SK-N-SH (cell line): Measurements from ENCODE around the gene TAF13. TPM values are rescaled to one million over a fixed set of nuclear protein-coding genes. Genes with fewer than 3 reads are reported as not detected.

Experiments
- CTCF ChIA-PET: fragments of 300-600, 350-600 bp; formaldehyde crosslinking; extraction: SDS; loops from one replicate; lab custom pipeline; 2021; lab: Yijun Ruan, JAX
- POLR2A ChIA-PET: fragments of 350-600 bp; sonication (Branson Sonifier 250); formaldehyde crosslinking; extraction: SDS; loops from one replicate; lab custom pipeline; 2020; ENCODE audit warnings: antibody characterized with exemption, inconsistent platforms; lab: Yijun Ruan, JAX
- DNase-seq: peaks from one replicate; pipeline ENCODE4 v3.0.0; 2012
- H2AFZ ChIP-seq: fragments of 200-600 bp; sonication (generic); 2 replicates; pipeline ENCODE4 v1.8.1; 2016; ENCODE audit warnings: antibody characterized with exemption, mild to moderate bottlenecking, low read depth
- H3F3A ChIP-seq: fragments of 200-600 bp; sonication (generic); replicated peaks from 2 replicates; pipeline ENCODE3; 2016; ENCODE audit warnings: antibody characterized with exemption, mild to moderate bottlenecking; ENCODE audit not compliant: insufficient read depth
- H3K27ac ChIP-seq, 2 experiments: fragments of 200-500 bp in 1 of 2; fragments of 200-600 bp in 1 of 2; sonication (Bioruptor generic) in 1 of 2; sonication (generic), shearing (Covaris generic) in 1 of 2; 2 replicates each; pipeline versions ENCODE4 v1.5.1 to v1.6.1; 2014 to 2016; ENCODE audit warnings: low read depth in 2 of 2, inconsistent platforms in 1 of 2, low read length in 1 of 2, mild to moderate bottlenecking in 1 of 2, mixed read lengths in 1 of 2
- H3K27me3 ChIP-seq: fragments of 200-600 bp; sonication (generic), shearing (Covaris generic); 2 replicates; pipeline ENCODE4 v1.6.1; 2016; ENCODE audit warnings: mixed run types; ENCODE audit not compliant: insufficient read depth
- H3K36me3 ChIP-seq, 2 experiments: fragments of 200-500 bp in 1 of 2; fragments of 200-600 bp in 1 of 2; sonication (Bioruptor generic) in 1 of 2; sonication (generic) in 1 of 2; replicated peaks in 1 of 2; 2 replicates each; pipeline versions ENCODE3 to v1.5.1; 2014 to 2016; ENCODE audit warnings: low read length in 1 of 2, mild to moderate bottlenecking in 1 of 2; ENCODE audit not compliant: insufficient read depth in 2 of 2, control insufficient read depth in 1 of 2
- H3K4me1 ChIP-seq, 2 experiments: fragments of 200-500 bp in 1 of 2; fragments of 200-600 bp in 1 of 2; sonication (Bioruptor generic) in 1 of 2; sonication (generic), shearing (Covaris generic) in 1 of 2; 2 replicates each; pipeline versions ENCODE4 v1.5.1 to v1.6.1; 2014 to 2016; ENCODE audit warnings: low read depth in 1 of 2, low read length in 1 of 2, mixed run types in 1 of 2; ENCODE audit not compliant: insufficient read depth in 2 of 2, control insufficient read depth in 1 of 2
- H3K4me2 ChIP-seq: fragments of 200-600 bp; sonication (generic), shearing (Covaris generic); 2 replicates; pipeline ENCODE4 v1.6.1; 2017; ENCODE audit warnings: mixed run types
- H3K4me3 ChIP-seq, 2 experiments: fragments of 200-500 bp in 1 of 2; fragments of 200-600 bp in 1 of 2; sonication (Bioruptor generic) in 1 of 2; sonication (generic), shearing (Covaris generic) in 1 of 2; 2 replicates each; pipeline versions ENCODE4 v1.5.1 to v1.8.1; 2014 to 2016; ENCODE audit warnings: low read depth in 2 of 2, inconsistent platforms in 1 of 2, low read length in 1 of 2, mild to moderate bottlenecking in 1 of 2, mixed read lengths in 1 of 2, moderate library complexity in 1 of 2
- H3K79me2 ChIP-seq: fragments of 200-600 bp; sonication (generic); 2 replicates; pipeline ENCODE4 v1.8.1; 2017; ENCODE audit warnings: mild to moderate bottlenecking; ENCODE audit not compliant: insufficient read depth
- H3K9ac ChIP-seq: fragments of 200-600 bp; sonication (generic); 2 replicates; pipeline ENCODE4 v1.6.1; 2017; ENCODE audit warnings: mixed run types
- H3K9me2 ChIP-seq: fragments of 200-600 bp; sonication (generic); 2 replicates; pipeline ENCODE4 v1.6.1; 2017; ENCODE audit warnings: mixed run types
- H3K9me3 ChIP-seq: fragments of 200-600 bp; sonication (generic); 2 replicates; pipeline ENCODE4 v1.6.1; 2017; ENCODE audit warnings: mixed run types, mild to moderate bottlenecking, moderate library complexity
- H4K20me1 ChIP-seq: fragments of 200-600 bp; sonication (generic); 2 replicates; pipeline ENCODE4 v1.6.1; 2017; ENCODE audit warnings: mild to moderate bottlenecking, mixed run types; ENCODE audit not compliant: insufficient read depth
- ELF1 ChIP-seq: IDR thresholded peaks from 2 replicates; pipeline ENCODE4 v1.4.0; 2012
- FOSL2 ChIP-seq: IDR thresholded peaks from 2 replicates; pipeline ENCODE4 v1.4.0; 2012; ENCODE audit warnings: low read depth, mild to moderate bottlenecking, moderate library complexity, borderline replicate concordance
- FOXM1 ChIP-seq: IDR thresholded peaks from 2 replicates; pipeline ENCODE4 v1.4.0; 2012; ENCODE audit warnings: low read depth, mild to moderate bottlenecking
- GATA2 ChIP-seq: sonication (generic); formaldehyde crosslinking; IDR thresholded peaks from 2 replicates; pipeline ENCODE4 v1.5.0; 2020; ENCODE audit warnings: mild to moderate bottlenecking, missing genetic modification reagents
- JUND ChIP-seq: IDR thresholded peaks from 2 replicates; pipeline ENCODE4 v1.4.0; 2012
- NRF1 ChIP-seq: IDR thresholded peaks from 2 replicates; pipeline ENCODE4 v1.6.1; 2012; ENCODE audit warnings: low read depth, mild to moderate bottlenecking, low read length
- POLR2AphosphoS5 ChIP-seq: IDR thresholded peaks from 2 replicates; pipeline ENCODE4 v1.6.1; 2012; ENCODE audit warnings: low read depth, low read length
- RAD21 ChIP-seq: IDR thresholded peaks from 2 replicates; pipeline ENCODE4 v1.6.1; 2012; ENCODE audit warnings: mild to moderate bottlenecking, low read length
- RCOR1 ChIP-seq: fragments of 150-350 bp; IDR thresholded peaks from 2 replicates; pipeline ENCODE4 v1.6.1; 2017; ENCODE audit warnings: antibody characterized with exemption, low read length
- RFX5 ChIP-seq: IDR thresholded peaks from 2 replicates; pipeline ENCODE4 v1.6.1; 2012; ENCODE audit warnings: mild to moderate bottlenecking, improper control_type of control experiment, low read length
- RXRA ChIP-seq: IDR thresholded peaks from 2 replicates; pipeline ENCODE4 v1.4.0; 2012; ENCODE audit warnings: low read depth, mild to moderate bottlenecking, borderline replicate concordance
- SIN3A ChIP-seq: IDR thresholded peaks from 2 replicates; pipeline ENCODE4 v1.6.1; 2012; ENCODE audit warnings: low read depth, mild to moderate bottlenecking, low read length, moderate library complexity, borderline replicate concordance
- SMC3 ChIP-seq: IDR thresholded peaks from 2 replicates; pipeline ENCODE4 v1.6.1; 2012; ENCODE audit warnings: low read depth, low read length, improper control_type of control experiment
- TAF1 ChIP-seq: IDR thresholded peaks from 2 replicates; pipeline ENCODE4 v1.6.1; 2012; ENCODE audit warnings: low read depth, mild to moderate bottlenecking, low read length, moderate library complexity, borderline replicate concordance
- TCF12 ChIP-seq: IDR thresholded peaks from 2 replicates; pipeline ENCODE4 v1.4.0; 2012
- YY1 ChIP-seq: IDR thresholded peaks from 2 replicates; pipeline ENCODE4 v1.4.0; 2012; ENCODE audit warnings: low read depth, mild to moderate bottlenecking
- WGBS: methylation state at CpG from one replicate; pipeline ENCODE4 v1.1.6; 2017; ENCODE audit warnings: low lambda C conversion rate; 5-methylcytosine and 5-hydroxymethylcytosine counted together
- polyA plus RNA-seq, 3 experiments: library from polyadenylated mRNA; depleted of rRNA; stranded (reverse); fragments of >200 nt; gene quantifications; 2 replicates each; pipeline ENCODE4 v1.2.3, GENCODE V29; 2012
- TF ChIP-seq, protein P1 (sequence below): fragments of 200-600 bp; sonication (generic); IDR thresholded peaks from 2 replicates; pipeline ENCODE4 v1.6.1; 2017; ENCODE audit warnings: antibody characterized with exemption, mild to moderate bottlenecking, moderate library complexity
- TF ChIP-seq, protein P2 (sequence below): IDR thresholded peaks from 2 replicates; pipeline ENCODE4 v1.6.1; 2012; ENCODE audit warnings: mild to moderate bottlenecking, low read depth, low read length, moderate library complexity
- TF ChIP-seq, protein P3 (sequence below): IDR thresholded peaks from 2 replicates; pipeline ENCODE4; 2012

Gene TAF13
- polyA plus RNA-seq, 1 of the 3 experiments (the other 2 are of a cell fraction) = 16.0 TPM

DNA sequence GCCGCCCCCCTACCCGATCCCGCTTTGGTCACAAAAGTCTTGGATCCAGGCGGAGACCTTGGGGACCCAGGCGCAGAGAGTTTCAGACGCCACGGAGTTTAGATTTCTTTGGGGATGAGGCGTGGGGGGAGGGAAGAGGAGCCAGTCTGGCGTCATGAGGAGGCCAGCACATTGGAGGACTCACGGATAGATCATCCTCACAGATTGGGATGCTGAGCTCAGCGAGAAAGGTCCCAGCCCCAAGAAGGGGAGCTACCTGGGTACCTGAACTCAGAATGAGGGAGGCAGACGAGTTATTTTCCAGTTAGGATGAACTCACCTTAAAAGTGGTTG, 38.5 kb upstream of the TAF13 start:
- DNase-seq = no peak
- H3F3A ChIP-seq = no peaks in the 10 kb centered on the region
- CTCF ChIA-PET = interaction anchor here (0.7 to 2.7 kb wide), 8 partner anchors 9 to 418 kb away, joined by 3 to 11 read pairs (median 4); no protein-coding TSS in a partner anchor
- peak overlapping the region; percentile 78 for H3K4me2 ChIP-seq
- no peaks in the 10 kb centered on the region for H3K9me3 ChIP-seq
- H3K9me2 ChIP-seq = no peaks in the 10 kb centered on the region
- H3K4me1 ChIP-seq = peaks cover 4 to 13% of the 10 kb centered on the region in 2 experiments; a peak in 1 of 4 replicates
- peak overlapping the region; percentile 76 for H2AFZ ChIP-seq
- peak overlapping the region; percentile 50 to 68 for H3K4me3 ChIP-seq
- H3K79me2 ChIP-seq = no peaks in the 10 kb centered on the region
- peaks cover 16% of the 10 kb centered on the region for H3K27me3 ChIP-seq
- no peak overlapping the region for H3K9ac ChIP-seq
- no peak overlapping the region for H3K27ac ChIP-seq
- H3K36me3 ChIP-seq = no peaks in the 10 kb centered on the region
- no peaks in the 10 kb centered on the region for H4K20me1 ChIP-seq
- TF ChIP-seq, protein P1, sequence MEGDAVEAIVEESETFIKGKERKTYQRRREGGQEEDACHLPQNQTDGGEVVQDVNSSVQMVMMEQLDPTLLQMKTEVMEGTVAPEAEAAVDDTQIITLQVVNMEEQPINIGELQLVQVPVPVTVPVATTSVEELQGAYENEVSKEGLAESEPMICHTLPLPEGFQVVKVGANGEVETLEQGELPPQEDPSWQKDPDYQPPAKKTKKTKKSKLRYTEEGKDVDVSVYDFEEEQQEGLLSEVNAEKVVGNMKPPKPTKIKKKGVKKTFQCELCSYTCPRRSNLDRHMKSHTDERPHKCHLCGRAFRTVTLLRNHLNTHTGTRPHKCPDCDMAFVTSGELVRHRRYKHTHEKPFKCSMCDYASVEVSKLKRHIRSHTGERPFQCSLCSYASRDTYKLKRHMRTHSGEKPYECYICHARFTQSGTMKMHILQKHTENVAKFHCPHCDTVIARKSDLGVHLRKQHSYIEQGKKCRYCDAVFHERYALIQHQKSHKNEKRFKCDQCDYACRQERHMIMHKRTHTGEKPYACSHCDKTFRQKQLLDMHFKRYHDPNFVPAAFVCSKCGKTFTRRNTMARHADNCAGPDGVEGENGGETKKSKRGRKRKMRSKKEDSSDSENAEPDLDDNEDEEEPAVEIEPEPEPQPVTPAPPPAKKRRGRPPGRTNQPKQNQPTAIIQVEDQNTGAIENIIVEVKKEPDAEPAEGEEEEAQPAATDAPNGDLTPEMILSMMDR = no peak
- TF ChIP-seq JUND (no peak), ELF1 (no peak), RCOR1 (no peak), GATA2 (CRISPR knock-in tag) (no peak), SMC3 (no peak), RAD21 (no peak), TAF1 (no peak), NRF1 (no peak), RXRA (no peak), TCF12 (no peak), SIN3A (no peak), YY1 (no peak), FOXM1 (no peak), FOSL2 (no peak), POLR2AphosphoS5 (no peak), RFX5 (no peak)
- TF ChIP-seq, protein P2, sequence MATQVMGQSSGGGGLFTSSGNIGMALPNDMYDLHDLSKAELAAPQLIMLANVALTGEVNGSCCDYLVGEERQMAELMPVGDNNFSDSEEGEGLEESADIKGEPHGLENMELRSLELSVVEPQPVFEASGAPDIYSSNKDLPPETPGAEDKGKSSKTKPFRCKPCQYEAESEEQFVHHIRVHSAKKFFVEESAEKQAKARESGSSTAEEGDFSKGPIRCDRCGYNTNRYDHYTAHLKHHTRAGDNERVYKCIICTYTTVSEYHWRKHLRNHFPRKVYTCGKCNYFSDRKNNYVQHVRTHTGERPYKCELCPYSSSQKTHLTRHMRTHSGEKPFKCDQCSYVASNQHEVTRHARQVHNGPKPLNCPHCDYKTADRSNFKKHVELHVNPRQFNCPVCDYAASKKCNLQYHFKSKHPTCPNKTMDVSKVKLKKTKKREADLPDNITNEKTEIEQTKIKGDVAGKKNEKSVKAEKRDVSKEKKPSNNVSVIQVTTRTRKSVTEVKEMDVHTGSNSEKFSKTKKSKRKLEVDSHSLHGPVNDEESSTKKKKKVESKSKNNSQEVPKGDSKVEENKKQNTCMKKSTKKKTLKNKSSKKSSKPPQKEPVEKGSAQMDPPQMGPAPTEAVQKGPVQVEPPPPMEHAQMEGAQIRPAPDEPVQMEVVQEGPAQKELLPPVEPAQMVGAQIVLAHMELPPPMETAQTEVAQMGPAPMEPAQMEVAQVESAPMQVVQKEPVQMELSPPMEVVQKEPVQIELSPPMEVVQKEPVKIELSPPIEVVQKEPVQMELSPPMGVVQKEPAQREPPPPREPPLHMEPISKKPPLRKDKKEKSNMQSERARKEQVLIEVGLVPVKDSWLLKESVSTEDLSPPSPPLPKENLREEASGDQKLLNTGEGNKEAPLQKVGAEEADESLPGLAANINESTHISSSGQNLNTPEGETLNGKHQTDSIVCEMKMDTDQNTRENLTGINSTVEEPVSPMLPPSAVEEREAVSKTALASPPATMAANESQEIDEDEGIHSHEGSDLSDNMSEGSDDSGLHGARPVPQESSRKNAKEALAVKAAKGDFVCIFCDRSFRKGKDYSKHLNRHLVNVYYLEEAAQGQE = no peak
- TF ChIP-seq, protein P3, sequence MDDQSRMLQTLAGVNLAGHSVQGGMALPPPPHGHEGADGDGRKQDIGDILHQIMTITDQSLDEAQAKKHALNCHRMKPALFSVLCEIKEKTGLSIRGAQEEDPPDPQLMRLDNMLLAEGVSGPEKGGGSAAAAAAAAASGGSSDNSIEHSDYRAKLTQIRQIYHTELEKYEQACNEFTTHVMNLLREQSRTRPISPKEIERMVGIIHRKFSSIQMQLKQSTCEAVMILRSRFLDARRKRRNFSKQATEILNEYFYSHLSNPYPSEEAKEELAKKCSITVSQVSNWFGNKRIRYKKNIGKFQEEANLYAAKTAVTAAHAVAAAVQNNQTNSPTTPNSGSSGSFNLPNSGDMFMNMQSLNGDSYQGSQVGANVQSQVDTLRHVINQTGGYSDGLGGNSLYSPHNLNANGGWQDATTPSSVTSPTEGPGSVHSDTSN = no peak
- POLR2A ChIA-PET = interaction anchor here (0.6 to 1.4 kb wide), 3 partner anchors 13 to 39 kb away, joined by 3 to 8 read pairs (median 3); partner anchors contain the start of gene TAF13
- WGBS = 22% methylated on average over 12 of the region's 12 CpGs
